PC-3 (cell line): ENCODE measurements around the gene BACH2. TPM values are rescaled to one million over a fixed set of nuclear protein-coding genes. Genes with fewer than 3 reads are reported as not detected.

Source experiments
- ATAC-seq: fragments of 200-7000 bp; cut with Tn5 transposase; 2 replicates; pipeline ENCODE4 v1.9.1; 2020; ENCODE audit warnings: mild to moderate bottlenecking, moderate library complexity
- BruUV-seq: library from RNA; stranded (reverse); fragments of 400-500 nt; replicated peaks from 2 replicates; lab custom pipeline; 2021; lab: Mats Ljungman, UMichigan
- CTCF ChIA-PET: fragments of 300-600 bp; sonication (Branson Sonifier 250); formaldehyde crosslinking; loops from one replicate; lab custom pipeline; 2022; ENCODE audit warnings: antibody characterized with exemption; lab: Charles Lee
- POLR2A ChIA-PET: fragments of 300-600 bp; sonication (Branson Sonifier 250); formaldehyde crosslinking; loops from one replicate; lab custom pipeline; 2022; ENCODE audit warnings: antibody characterized with exemption; ENCODE audit not compliant: unreplicated experiment; lab: Charles Lee
- DNase-seq: peaks from one replicate; pipeline ENCODE4 v3.0.0-alpha.2; 2015
- H2AFZ ChIP-seq: fragments of 300-600 bp; sonication (generic); 2 replicates; pipeline ENCODE4 v1.6.0; 2016; ENCODE audit warnings: antibody characterized with exemption, low read length
- H3F3A ChIP-seq: fragments of 300-600 bp; sonication (generic); one replicate; pipeline ENCODE4 v1.6.0; 2017; ENCODE audit warnings: antibody characterized with exemption, low read length, control low read depth, mild to moderate bottlenecking; ENCODE audit not compliant: unreplicated experiment
- H3K27ac ChIP-seq: fragments of 300-600 bp; sonication (generic); 2 replicates; pipeline ENCODE4 v1.5.1; 2016; ENCODE audit warnings: mild to moderate bottlenecking, low read length
- H3K27me3 ChIP-seq: fragments of 300-600 bp; sonication (generic); 2 replicates; pipeline ENCODE4 v1.6.1; 2016; ENCODE audit warnings: low read length, mixed read lengths
- H3K36me3 ChIP-seq: fragments of 300-600 bp; sonication (generic); 2 replicates; pipeline ENCODE4 v1.6.1; 2016; ENCODE audit warnings: low read depth, mixed run types, low read length, mixed read lengths
- H3K4me1 ChIP-seq: fragments of 300-600 bp; sonication (generic); 2 replicates; pipeline ENCODE4 v1.5.1; 2016; ENCODE audit warnings: low read length; ENCODE audit not compliant: insufficient read depth
- H3K4me2 ChIP-seq: fragments of 300-600 bp; sonication (generic); 2 replicates; pipeline ENCODE4 v1.6.0; 2016; ENCODE audit warnings: low read length
- H3K4me3 ChIP-seq: fragments of 300-600 bp; sonication (generic); 2 replicates; pipeline ENCODE4 v1.5.1; 2016; ENCODE audit warnings: mild to moderate bottlenecking, low read length, mixed read lengths
- H3K79me2 ChIP-seq: fragments of 300-600 bp; sonication (generic); 2 replicates; pipeline ENCODE4 v1.6.1; 2017; ENCODE audit warnings: low read length, mixed read lengths
- H3K9ac ChIP-seq: fragments of 300-600 bp; sonication (generic); 2 replicates; pipeline ENCODE4 v1.6.0; 2016; ENCODE audit warnings: mild to moderate bottlenecking, low read length
- H3K9me2 ChIP-seq: fragments of 300-600 bp; sonication (generic); replicated peaks from 2 replicates; pipeline ENCODE4 v1.6.1; 2016; ENCODE audit warnings: mixed run types, low read length, mixed read lengths
- H3K9me3 ChIP-seq: fragments of 300-600 bp; sonication (generic); 2 replicates; pipeline ENCODE4 v1.6.1; 2016; ENCODE audit warnings: low read length, mixed read lengths
- H4K20me1 ChIP-seq: fragments of 300-600 bp; sonication (generic); 2 replicates; pipeline ENCODE4 v1.6.1; 2016; ENCODE audit warnings: low read length, mixed read lengths
- EZH2 ChIP-seq: fragments of 300-600 bp; sonication (generic); IDR thresholded peaks from one replicate; pipeline ENCODE4 v1.6.1; 2017; ENCODE audit warnings: antibody characterized with exemption, mild to moderate bottlenecking, low read length; ENCODE audit not compliant: unreplicated experiment
- EZH2phosphoT487 ChIP-seq: fragments of 300-600 bp; sonication (generic); IDR thresholded peaks from 2 replicates; pipeline ENCODE4 v1.6.1; 2018; ENCODE audit warnings: mild to moderate bottlenecking, antibody characterized with exemption, low read length, borderline replicate concordance
- intact Hi-C: fragments of 100-400 bp; cut with micrococcal nuclease; formaldehyde crosslinking; loops from 2 replicates; pipeline ENCODE4 v1.9.0; 2023
- total RNA-seq: library from RNA; depleted of rRNA; stranded (reverse); fragments of >200 nt; gene quantifications from 2 replicates; pipeline ENCODE4 v1.2.3, GENCODE V29; 2014
- TF ChIP-seq, protein P1 (sequence below): fragments of 300-600 bp; sonication (generic); conservative IDR thresholded peaks from 2 replicates; pipeline ENCODE4 v1.5.1; 2017; ENCODE audit warnings: antibody characterized with exemption, low read depth, mild to moderate bottlenecking, low read length

BACH2 gene
- total RNA-seq, 1 experiment from 2014 or later, result 7.0 TPM

GRCh38 chr6:89959883-89960282, 336.8 kb downstream of the BACH2 start:
- DNase-seq (no peak), ATAC-seq (no peak)
- TF ChIP-seq, protein P1, sequence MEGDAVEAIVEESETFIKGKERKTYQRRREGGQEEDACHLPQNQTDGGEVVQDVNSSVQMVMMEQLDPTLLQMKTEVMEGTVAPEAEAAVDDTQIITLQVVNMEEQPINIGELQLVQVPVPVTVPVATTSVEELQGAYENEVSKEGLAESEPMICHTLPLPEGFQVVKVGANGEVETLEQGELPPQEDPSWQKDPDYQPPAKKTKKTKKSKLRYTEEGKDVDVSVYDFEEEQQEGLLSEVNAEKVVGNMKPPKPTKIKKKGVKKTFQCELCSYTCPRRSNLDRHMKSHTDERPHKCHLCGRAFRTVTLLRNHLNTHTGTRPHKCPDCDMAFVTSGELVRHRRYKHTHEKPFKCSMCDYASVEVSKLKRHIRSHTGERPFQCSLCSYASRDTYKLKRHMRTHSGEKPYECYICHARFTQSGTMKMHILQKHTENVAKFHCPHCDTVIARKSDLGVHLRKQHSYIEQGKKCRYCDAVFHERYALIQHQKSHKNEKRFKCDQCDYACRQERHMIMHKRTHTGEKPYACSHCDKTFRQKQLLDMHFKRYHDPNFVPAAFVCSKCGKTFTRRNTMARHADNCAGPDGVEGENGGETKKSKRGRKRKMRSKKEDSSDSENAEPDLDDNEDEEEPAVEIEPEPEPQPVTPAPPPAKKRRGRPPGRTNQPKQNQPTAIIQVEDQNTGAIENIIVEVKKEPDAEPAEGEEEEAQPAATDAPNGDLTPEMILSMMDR, result no peak
- no peak for TF ChIP-seq EZH2phosphoT487
- TF ChIP-seq EZH2, result no peak
- ChIA-PET POLR2A (no interaction called here), CTCF (no interaction called here)
- no TSS peak for BruUV-seq
- intact Hi-C loops, result no loop called here
- Histone ChIP-seq H3K4me2 (no peak overlapping the region), H3K9me2 (no peaks in the 10 kb centered on the region), H3K9ac (no peak overlapping the region), H3K4me3 (no peak overlapping the region), H3K79me2 (no peaks in the 10 kb centered on the region), H4K20me1 (no peaks in the 10 kb centered on the region), H3K27me3 (no peaks in the 10 kb centered on the region), H3K9me3 (no peaks in the 10 kb centered on the region), H3K36me3 (no peaks in the 10 kb centered on the region), H3K27ac (no peak overlapping the region), H3F3A (no peaks in the 10 kb centered on the region), H3K4me1 (peaks cover 3% of the 10 kb centered on the region), H2AFZ (no peak overlapping the region)

DNA sequence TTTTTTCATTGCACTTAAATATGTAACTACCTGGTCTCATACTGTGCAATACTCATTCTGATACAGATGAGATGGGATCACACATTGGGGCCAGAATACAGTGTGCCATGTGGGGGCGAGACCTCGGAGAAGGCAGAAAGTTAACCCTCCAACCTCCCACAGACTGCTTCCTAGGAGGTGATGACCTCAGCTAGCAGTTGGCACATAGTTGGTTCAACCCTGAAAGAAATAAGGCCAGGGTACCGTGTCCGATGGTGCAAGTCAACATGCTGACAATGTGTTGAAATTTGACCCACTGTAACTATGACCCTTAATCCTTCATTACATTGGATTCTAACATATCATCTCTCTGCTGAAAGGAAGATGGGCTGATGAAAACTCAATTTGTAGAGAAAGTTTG, 340.5 kb downstream of the BACH2 start:
- no peak for ATAC-seq

GRCh38 chr6:89955364-89955763, 341.3 kb downstream of the BACH2 start:
- H4K20me1 ChIP-seq, result no peaks in the 10 kb centered on the region
- peaks cover 4% of the 10 kb centered on the region for H3F3A ChIP-seq
- H3K27me3 ChIP-seq, result no peaks in the 10 kb centered on the region
- ChIA-PET CTCF (no interaction called here), POLR2A (no interaction called here)
- no peak for DNase-seq
- intact Hi-C loops, result no loop called here
- no peak overlapping the region for H3K9ac ChIP-seq
- H3K36me3 ChIP-seq, result no peaks in the 10 kb centered on the region
- no TSS peak for BruUV-seq
- H3K27ac ChIP-seq, result no peak overlapping the region
- no peaks in the 10 kb centered on the region for H3K9me3 ChIP-seq
- no peaks in the 10 kb centered on the region for H3K79me2 ChIP-seq
- TF ChIP-seq EZH2phosphoT487 (no peak), EZH2 (no peak)
- TF ChIP-seq, protein P1, result no peak
- H3K4me2 ChIP-seq, result no peak overlapping the region
- H3K9me2 ChIP-seq, result no peaks in the 10 kb centered on the region
- no peak for ATAC-seq
- H2AFZ ChIP-seq, result no peak overlapping the region
- no peak overlapping the region for H3K4me3 ChIP-seq
- peaks cover 44% of the 10 kb centered on the region for H3K4me1 ChIP-seq

More for the DNA sequence above, 340.5 kb downstream of the BACH2 start:
- Histone ChIP-seq H2AFZ (no peak overlapping the region), H3K79me2 (no peaks in the 10 kb centered on the region), H4K20me1 (no peaks in the 10 kb centered on the region), H3K27me3 (no peaks in the 10 kb centered on the region), H3K4me2 (no peak overlapping the region), H3K4me3 (no peak overlapping the region), H3K4me1 (peaks cover 37% of the 10 kb centered on the region), H3K9ac (no peak overlapping the region), H3K36me3 (no peaks in the 10 kb centered on the region), H3F3A (peaks cover 4% of the 10 kb centered on the region), H3K9me2 (no peaks in the 10 kb centered on the region), H3K27ac (no peak overlapping the region), H3K9me3 (no peaks in the 10 kb centered on the region)
- DNase-seq, result no peak
- CTCF ChIA-PET, result no interaction called here
- TF ChIP-seq EZH2 (no peak), EZH2phosphoT487 (no peak)
- TF ChIP-seq, protein P1, result no peak
- no TSS peak for BruUV-seq
- intact Hi-C loops, result no loop called here
- POLR2A ChIA-PET, result no interaction called here
